IMR-90 (cell line): ENCODE results near the gene PHEX. TPM values are rescaled to one million over a fixed set of nuclear protein-coding genes. Genes with fewer than 3 reads are reported as not detected.

Experiments used
- ATAC-seq: fragments of 200-7000 bp; cut with Tn5 transposase; 2 replicates; pipeline ENCODE4 v1.9.1; 2020; ENCODE audit warnings: low read depth, mild to moderate bottlenecking, moderate library complexity
- BruUV-seq: library from RNA; stranded (reverse); fragments of 400-500 nt; replicated peaks from 2 replicates; lab custom pipeline; 2021; lab: Mats Ljungman, UMichigan
- CTCF ChIA-PET: fragments of 300-600 bp; formaldehyde crosslinking; extraction: SDS; loops from one replicate; lab custom pipeline; 2021; ENCODE audit warnings: antibody characterized with exemption; lab: Yijun Ruan, JAX
- POLR2A ChIA-PET: fragments of 300-600 bp; sonication (Branson Sonifier 250); formaldehyde crosslinking; loops from one replicate; lab custom pipeline; 2022; ENCODE audit warnings: antibody characterized with exemption; ENCODE audit not compliant: unreplicated experiment; lab: Charles Lee
- DNase-seq: peaks from one replicate; pipeline ENCODE4 v3.0.0; 2013
- H2AFZ ChIP-seq: replicated peaks from 2 replicates; pipeline ENCODE3; 2013; ENCODE audit warnings: low read length, mild to moderate bottlenecking; ENCODE audit not compliant: poor library complexity
- H2AK5ac ChIP-seq: 2 replicates; pipeline ENCODE4 v1.6.1; 2013; ENCODE audit warnings: low read depth, low read length, inconsistent platforms
- H2AK9ac ChIP-seq: replicated peaks from 2 replicates; pipeline ENCODE3; 2013; ENCODE audit warnings: mild to moderate bottlenecking, low read depth, low read length, moderate library complexity; ENCODE audit not compliant: poor library complexity
- H2BK120ac ChIP-seq: 2 replicates; pipeline ENCODE4 v1.6.1; 2013; ENCODE audit warnings: low read depth, low read length, inconsistent platforms
- H2BK15ac ChIP-seq: 3 replicates; pipeline ENCODE4 v1.6.1; 2013; ENCODE audit warnings: low read depth, low read length, inconsistent platforms
- H2BK20ac ChIP-seq: 2 replicates; pipeline ENCODE4 v1.6.1; 2013; ENCODE audit warnings: low read depth, mild to moderate bottlenecking, inconsistent platforms, low read length, moderate library complexity
- H2BK5ac ChIP-seq: 2 replicates; pipeline ENCODE4 v1.6.1; 2013; ENCODE audit warnings: mild to moderate bottlenecking, low read depth, low read length, inconsistent platforms; ENCODE audit not compliant: poor library complexity, severe bottlenecking
- H3K14ac ChIP-seq: replicated peaks from 2 replicates; pipeline ENCODE4 v1.6.1; 2013; ENCODE audit warnings: low read depth, low read length, inconsistent platforms
- H3K18ac ChIP-seq: 2 replicates; pipeline ENCODE4 v1.6.1; 2013; ENCODE audit warnings: low read depth, low read length, control low read depth
- H3K23ac ChIP-seq: 2 replicates; pipeline ENCODE4 v1.6.1; 2013; ENCODE audit warnings: low read depth, low read length, inconsistent platforms
- H3K27ac ChIP-seq: 2 replicates; pipeline ENCODE4 v1.5.1; 2013; ENCODE audit warnings: mild to moderate bottlenecking, control low read depth, low read length; ENCODE audit not compliant: insufficient read depth
- H3K27me3 ChIP-seq: 2 replicates; pipeline ENCODE4 v1.6.1; 2013; ENCODE audit warnings: low read length; ENCODE audit not compliant: control insufficient read depth, insufficient read depth
- H3K36me3 ChIP-seq: 2 replicates; pipeline ENCODE4 v1.6.1; 2013; ENCODE audit warnings: low read length, mixed read lengths; ENCODE audit not compliant: control insufficient read depth, insufficient read depth
- H3K4ac ChIP-seq: 2 replicates; pipeline ENCODE4 v1.6.1; 2013; ENCODE audit warnings: low read depth, low read length, inconsistent platforms
- H3K4me1 ChIP-seq: 2 replicates; pipeline ENCODE4 v1.6.1; 2013; ENCODE audit warnings: low read length, mixed read lengths; ENCODE audit not compliant: control insufficient read depth, insufficient read depth
- H3K4me2 ChIP-seq: 2 replicates; pipeline ENCODE4 v1.6.1; 2013; ENCODE audit warnings: low read depth, mild to moderate bottlenecking, control low read depth, low read length, moderate library complexity
- H3K4me3 ChIP-seq: 2 replicates; pipeline ENCODE4 v1.5.1; 2013; ENCODE audit warnings: low read depth, mild to moderate bottlenecking, control low read depth, low read length, moderate library complexity; ENCODE audit not compliant: insufficient read depth
- H3K56ac ChIP-seq: 2 replicates; pipeline ENCODE4 v1.6.1; 2013; ENCODE audit warnings: low read length, inconsistent platforms; ENCODE audit not compliant: insufficient read depth; ENCODE audit errors: extremely low read depth
- H3K79me1 ChIP-seq, 2 experiments: 2 replicates each; pipeline ENCODE4 v1.6.1; 2013; ENCODE audit warnings: low read length in 2 of 2, inconsistent platforms in 1 of 2, low read depth in 1 of 2
- H3K9ac ChIP-seq: 2 replicates; pipeline ENCODE4 v1.6.1; 2013; ENCODE audit warnings: low read depth, low read length, control low read depth
- H3K9me1 ChIP-seq: 2 replicates; pipeline ENCODE4 v1.6.1; 2013; ENCODE audit warnings: low read length, inconsistent platforms; ENCODE audit not compliant: insufficient read depth
- H3K9me3 ChIP-seq: 2 replicates; pipeline ENCODE4 v1.6.1; 2013; ENCODE audit warnings: low read length; ENCODE audit not compliant: control insufficient read depth, insufficient read depth
- H4K20me1 ChIP-seq: 2 replicates; pipeline ENCODE4 v1.6.1; 2013; ENCODE audit warnings: low read length, inconsistent platforms; ENCODE audit not compliant: insufficient read depth
- H4K5ac ChIP-seq: 2 replicates; pipeline ENCODE4 v1.6.1; 2013; ENCODE audit warnings: mild to moderate bottlenecking, low read depth, low read length, control low read depth
- H4K8ac ChIP-seq, 2 experiments: 2 replicates each; pipeline ENCODE4 v1.6.1; 2013; ENCODE audit warnings: low read depth in 2 of 2, low read length in 2 of 2, control low read depth in 1 of 2, inconsistent platforms in 1 of 2
- H4K91ac ChIP-seq: 2 replicates; pipeline ENCODE4 v1.6.1; 2013; ENCODE audit warnings: low read depth, low read length, inconsistent platforms; ENCODE audit not compliant: insufficient read depth
- BHLHE40 ChIP-seq: fragments of 150-350 bp; IDR thresholded peaks from 2 replicates; pipeline ENCODE4 v1.6.1; 2016; ENCODE audit warnings: mild to moderate bottlenecking, low read depth, low read length
- CEBPB ChIP-seq: IDR thresholded peaks from 2 replicates; pipeline ENCODE4 v1.6.1; 2012; ENCODE audit warnings: low read depth, low read length, improper control_type of control experiment
- CHD1 ChIP-seq: IDR thresholded peaks from 2 replicates; pipeline ENCODE4 v1.6.1; 2012; ENCODE audit warnings: low read depth, low read length, improper control_type of control experiment
- FOS ChIP-seq: fragments of 150-350 bp; IDR thresholded peaks from 2 replicates; pipeline ENCODE4 v1.6.1; 2016; ENCODE audit warnings: low read depth, low read length
- MAFK ChIP-seq: IDR thresholded peaks from 2 replicates; pipeline ENCODE4 v1.6.1; 2012; ENCODE audit warnings: low read depth, low read length, improper control_type of control experiment
- MAZ ChIP-seq: IDR thresholded peaks from 2 replicates; pipeline ENCODE4 v1.6.1; 2012; ENCODE audit warnings: low read depth, mild to moderate bottlenecking, low read length, improper control_type of control experiment, moderate library complexity, borderline replicate concordance
- MXI1 ChIP-seq: IDR thresholded peaks from 2 replicates; pipeline ENCODE4 v1.6.1; 2012; ENCODE audit warnings: low read depth, mild to moderate bottlenecking, low read length, moderate library complexity, borderline replicate concordance
- NFE2L2 ChIP-seq: fragments of 150-350 bp; IDR thresholded peaks from 2 replicates; pipeline ENCODE4 v1.6.1; 2016; ENCODE audit warnings: low read depth, mild to moderate bottlenecking, low read length
- POLR2A ChIP-seq: IDR thresholded peaks from 2 replicates; pipeline ENCODE4 v1.6.1; 2012; ENCODE audit warnings: mild to moderate bottlenecking, low read depth, low read length
- RAD21 ChIP-seq: IDR thresholded peaks from 2 replicates; pipeline ENCODE4 v1.6.1; 2012; ENCODE audit warnings: low read length, improper control_type of control experiment
- RCOR1 ChIP-seq: IDR thresholded peaks from 2 replicates; pipeline ENCODE4 v1.6.1; 2012; ENCODE audit warnings: mild to moderate bottlenecking, low read length, improper control_type of control experiment; ENCODE audit not compliant: insufficient replicate concordance
- RFX5 ChIP-seq: IDR thresholded peaks from 2 replicates; pipeline ENCODE4 v1.8.0; 2012; ENCODE audit warnings: low read depth, mild to moderate bottlenecking, low read length, moderate library complexity
- SMC3 ChIP-seq: fragments of 150-350 bp; IDR thresholded peaks from 2 replicates; pipeline ENCODE4 v1.6.1; 2016; ENCODE audit warnings: low read depth, mild to moderate bottlenecking, antibody characterized with exemption, low read length, moderate library complexity
- WGBS, 2 experiments: methylation state at CpG; one replicate each; pipeline versions ENCODE4 v1.1.5 to v1.1.7; 2013; ENCODE audit warnings: missing lambda C conversion rate in 2 of 2; ENCODE audit not compliant: insufficient read length in 1 of 2; ENCODE audit errors: extremely low coverage in 2 of 2; 5-methylcytosine and 5-hydroxymethylcytosine counted together
- dilution Hi-C: fragments of 300-500 bp; cut with HindIII; formaldehyde crosslinking; loops from one replicate; pipeline ENCODE4 v1.14.3; 2018; ENCODE audit warnings: low sequenced_read_pairs; ENCODE audit not compliant: unreplicated experiment
- in situ Hi-C: fragments of 300-500 bp; cut with MboI; formaldehyde crosslinking; loops from 3 replicates; pipeline ENCODE4 v1.14.3; 2019; ENCODE audit warnings: low sequenced_read_pairs, inconsistent platforms, mixed read lengths
- intact Hi-C: fragments of 100-400 bp; cut with micrococcal nuclease; formaldehyde crosslinking; loops from 2 replicates; pipeline ENCODE4 v1.10.0; 2022
- polyA plus RNA-seq, 3 experiments: library from polyadenylated mRNA; depleted of rRNA; stranded (reverse); fragments of >200 nt; gene quantifications; 2 replicates each; pipeline ENCODE4 v1.2.3, GENCODE V29; 2012; ENCODE audit warnings: low replicate concordance in 1 of 3
- total RNA-seq: library from RNA; depleted of rRNA; stranded (reverse); fragments of >200 nt; gene quantifications from 2 replicates; pipeline ENCODE4 v1.2.3, GENCODE V29; 2012
- TF ChIP-seq, protein P1 (sequence below): fragments of 150-350 bp; IDR thresholded peaks from 2 replicates; pipeline ENCODE4 v1.6.1; 2017; ENCODE audit warnings: mild to moderate bottlenecking, antibody characterized with exemption, low read length, low read depth
- TF ChIP-seq, protein P2 (sequence below): conservative IDR thresholded peaks from 2 replicates; pipeline ENCODE4 v1.5.1; 2012; ENCODE audit warnings: mild to moderate bottlenecking, low read depth, low read length, improper control_type of control experiment
- TF ChIP-seq, protein P3 (sequence below): fragments of 150-350 bp; IDR thresholded peaks from 2 replicates; pipeline ENCODE4 v1.6.1; 2016; ENCODE audit warnings: low read depth, mild to moderate bottlenecking, low read length, moderate library complexity, borderline replicate concordance

Gene PHEX
- total and polyA plus RNA-seq, 2 of the 4 experiments (the other 2 are of a cell fraction) = 0.10 to 0.18 TPM

DNA sequence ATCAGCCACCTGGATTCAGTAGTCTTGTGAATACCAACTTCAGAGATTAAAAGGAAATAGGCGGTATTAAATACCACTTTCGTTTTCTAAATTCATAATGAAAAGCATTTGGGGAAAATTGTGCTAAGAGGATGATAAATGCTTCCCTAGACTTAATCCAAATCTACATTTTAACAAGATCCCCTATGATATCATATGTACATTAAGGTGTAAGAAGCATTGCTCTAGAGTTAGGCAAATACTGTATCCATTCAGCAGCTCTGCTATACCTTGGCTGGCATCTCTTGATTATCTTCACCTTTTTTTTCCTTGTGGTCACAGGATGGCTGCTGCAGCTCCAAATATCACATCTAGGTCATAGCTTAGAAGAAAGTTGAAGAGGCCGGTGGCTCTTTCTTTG, 40.6 kb upstream of the PHEX start:
- Histone ChIP-seq H2BK5ac (no peak overlapping the region), H3K14ac (no peak overlapping the region), H4K91ac (no peak overlapping the region), H3K23ac (no peak overlapping the region), H3K36me3 (peaks cover 33% of the 10 kb centered on the region), H2BK120ac (no peak overlapping the region), H3K27me3 (no peaks in the 10 kb centered on the region), H2AFZ (no peak overlapping the region), H3K4ac (no peak overlapping the region), H4K5ac (no peak overlapping the region), H4K20me1 (no peaks in the 10 kb centered on the region; the same call in 1 of the 2 replicates), H2BK20ac (no peak overlapping the region), H3K27ac (no peak overlapping the region), H3K79me1 (peaks cover 5 to 11% of the 10 kb centered on the region in 2 experiments; a peak in 3 of 4 replicates), H3K9ac (no peak overlapping the region), H2AK9ac (no peak overlapping the region), H3K18ac (no peak overlapping the region), H3K4me2 (no peak overlapping the region), H3K9me1 (no peaks in the 10 kb centered on the region), H2AK5ac (no peak overlapping the region), H3K56ac (no peak overlapping the region), H4K8ac (no peak overlapping the region), H3K4me1 (0 out of 2 replicates have a peak, but pooled peaks cover 3% of the 10 kb centered on the region), H2BK15ac (no peak overlapping the region), H3K9me3 (no peaks in the 10 kb centered on the region), H3K4me3 (no peak overlapping the region)
- no peak for TF ChIP-seq RAD21
- no peak for TF ChIP-seq NFE2L2
- TF ChIP-seq RCOR1 = no peak
- TF ChIP-seq MXI1 = no peak
- TF ChIP-seq RFX5 = no peak
- no peak for TF ChIP-seq POLR2A
- TF ChIP-seq, protein P1, sequence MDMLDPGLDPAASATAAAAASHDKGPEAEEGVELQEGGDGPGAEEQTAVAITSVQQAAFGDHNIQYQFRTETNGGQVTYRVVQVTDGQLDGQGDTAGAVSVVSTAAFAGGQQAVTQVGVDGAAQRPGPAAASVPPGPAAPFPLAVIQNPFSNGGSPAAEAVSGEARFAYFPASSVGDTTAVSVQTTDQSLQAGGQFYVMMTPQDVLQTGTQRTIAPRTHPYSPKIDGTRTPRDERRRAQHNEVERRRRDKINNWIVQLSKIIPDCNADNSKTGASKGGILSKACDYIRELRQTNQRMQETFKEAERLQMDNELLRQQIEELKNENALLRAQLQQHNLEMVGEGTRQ = no peak
- no peak for TF ChIP-seq MAZ
- no peak for TF ChIP-seq FOS
- no peak for TF ChIP-seq CHD1
- TF ChIP-seq MAFK = no peak
- no peak for TF ChIP-seq BHLHE40
- TF ChIP-seq CEBPB = no peak
- TF ChIP-seq, protein P2, sequence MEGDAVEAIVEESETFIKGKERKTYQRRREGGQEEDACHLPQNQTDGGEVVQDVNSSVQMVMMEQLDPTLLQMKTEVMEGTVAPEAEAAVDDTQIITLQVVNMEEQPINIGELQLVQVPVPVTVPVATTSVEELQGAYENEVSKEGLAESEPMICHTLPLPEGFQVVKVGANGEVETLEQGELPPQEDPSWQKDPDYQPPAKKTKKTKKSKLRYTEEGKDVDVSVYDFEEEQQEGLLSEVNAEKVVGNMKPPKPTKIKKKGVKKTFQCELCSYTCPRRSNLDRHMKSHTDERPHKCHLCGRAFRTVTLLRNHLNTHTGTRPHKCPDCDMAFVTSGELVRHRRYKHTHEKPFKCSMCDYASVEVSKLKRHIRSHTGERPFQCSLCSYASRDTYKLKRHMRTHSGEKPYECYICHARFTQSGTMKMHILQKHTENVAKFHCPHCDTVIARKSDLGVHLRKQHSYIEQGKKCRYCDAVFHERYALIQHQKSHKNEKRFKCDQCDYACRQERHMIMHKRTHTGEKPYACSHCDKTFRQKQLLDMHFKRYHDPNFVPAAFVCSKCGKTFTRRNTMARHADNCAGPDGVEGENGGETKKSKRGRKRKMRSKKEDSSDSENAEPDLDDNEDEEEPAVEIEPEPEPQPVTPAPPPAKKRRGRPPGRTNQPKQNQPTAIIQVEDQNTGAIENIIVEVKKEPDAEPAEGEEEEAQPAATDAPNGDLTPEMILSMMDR = no peak
- TF ChIP-seq SMC3 = no peak
- TF ChIP-seq, protein P3, sequence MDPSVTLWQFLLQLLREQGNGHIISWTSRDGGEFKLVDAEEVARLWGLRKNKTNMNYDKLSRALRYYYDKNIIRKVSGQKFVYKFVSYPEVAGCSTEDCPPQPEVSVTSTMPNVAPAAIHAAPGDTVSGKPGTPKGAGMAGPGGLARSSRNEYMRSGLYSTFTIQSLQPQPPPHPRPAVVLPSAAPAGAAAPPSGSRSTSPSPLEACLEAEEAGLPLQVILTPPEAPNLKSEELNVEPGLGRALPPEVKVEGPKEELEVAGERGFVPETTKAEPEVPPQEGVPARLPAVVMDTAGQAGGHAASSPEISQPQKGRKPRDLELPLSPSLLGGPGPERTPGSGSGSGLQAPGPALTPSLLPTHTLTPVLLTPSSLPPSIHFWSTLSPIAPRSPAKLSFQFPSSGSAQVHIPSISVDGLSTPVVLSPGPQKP = no peak
- dilution Hi-C loops (no loop called here), intact Hi-C loops (no loop called here), in situ Hi-C loops (no loop called here)
- CTCF ChIA-PET = no interaction called here
- no peak for ATAC-seq
- WGBS, 2 experiments = no CpG with 5 or more reads among the region's 3 CpGs
- no peak for DNase-seq
- no TSS peak for BruUV-seq
- POLR2A ChIA-PET = no interaction called here
